Measurements from ENCODE around the gene TNFRSF6B. TPM values are rescaled to one million over a fixed set of nuclear protein-coding genes. Genes with fewer than 3 reads are reported as not detected.

The TNFRSF6B gene
- total and polyA plus RNA-seq, 7 donors = 0.56 to 16.1 (median 1.9) TPM; not detected in 1

DNA sequence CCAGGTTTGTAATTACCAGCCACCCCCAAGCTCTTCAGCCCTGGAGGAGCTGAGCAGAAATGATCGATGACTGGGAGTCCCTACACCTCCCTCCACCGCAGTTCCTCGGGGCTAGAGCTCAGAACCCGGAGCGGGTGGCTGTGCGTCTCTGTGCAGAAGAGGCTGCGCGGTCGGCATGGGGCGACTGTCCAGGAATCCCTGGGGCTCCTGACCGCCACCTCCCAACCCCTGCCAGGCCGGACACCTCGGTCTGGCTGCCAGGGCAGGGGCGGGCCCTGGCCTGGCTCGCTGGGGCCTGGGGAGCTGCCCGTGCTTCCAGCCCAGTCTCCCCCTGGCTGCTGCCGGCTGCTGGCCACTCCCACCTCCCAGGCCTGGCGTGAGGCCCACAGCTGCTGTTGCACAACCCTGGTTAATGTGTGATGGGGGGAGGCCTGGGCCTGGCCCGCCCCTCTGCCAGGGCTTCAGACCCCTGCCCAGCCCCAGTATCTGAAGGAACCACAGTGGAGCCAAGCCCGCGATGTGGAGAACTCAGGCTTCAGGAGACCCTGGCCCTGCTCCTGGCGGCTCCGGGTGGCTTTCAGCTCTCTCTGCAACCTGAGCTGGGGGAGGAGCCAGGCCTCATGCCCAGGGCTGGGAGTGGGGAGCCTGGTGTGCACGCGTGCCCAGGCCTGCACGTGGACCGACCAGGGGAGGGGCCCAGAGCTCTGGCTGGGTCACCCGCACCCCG is 44.3 kb downstream of the TNFRSF6B start:
- intact Hi-C loops (cut with DNase I) = no loop called here
- 2 to 3% (median 2%) methylated on average over 25 to 29 of the region's 29 CpGs for WGBS, 3 donors
- H3K36me3 ChIP-seq (ENCODE audit: insufficient read depth in 1 of 2, low read depth in 1 of 2) = peaks cover 0 to 27% of the 10 kb centered on the region in 2 donors
- TF ChIP-seq, protein P1, sequence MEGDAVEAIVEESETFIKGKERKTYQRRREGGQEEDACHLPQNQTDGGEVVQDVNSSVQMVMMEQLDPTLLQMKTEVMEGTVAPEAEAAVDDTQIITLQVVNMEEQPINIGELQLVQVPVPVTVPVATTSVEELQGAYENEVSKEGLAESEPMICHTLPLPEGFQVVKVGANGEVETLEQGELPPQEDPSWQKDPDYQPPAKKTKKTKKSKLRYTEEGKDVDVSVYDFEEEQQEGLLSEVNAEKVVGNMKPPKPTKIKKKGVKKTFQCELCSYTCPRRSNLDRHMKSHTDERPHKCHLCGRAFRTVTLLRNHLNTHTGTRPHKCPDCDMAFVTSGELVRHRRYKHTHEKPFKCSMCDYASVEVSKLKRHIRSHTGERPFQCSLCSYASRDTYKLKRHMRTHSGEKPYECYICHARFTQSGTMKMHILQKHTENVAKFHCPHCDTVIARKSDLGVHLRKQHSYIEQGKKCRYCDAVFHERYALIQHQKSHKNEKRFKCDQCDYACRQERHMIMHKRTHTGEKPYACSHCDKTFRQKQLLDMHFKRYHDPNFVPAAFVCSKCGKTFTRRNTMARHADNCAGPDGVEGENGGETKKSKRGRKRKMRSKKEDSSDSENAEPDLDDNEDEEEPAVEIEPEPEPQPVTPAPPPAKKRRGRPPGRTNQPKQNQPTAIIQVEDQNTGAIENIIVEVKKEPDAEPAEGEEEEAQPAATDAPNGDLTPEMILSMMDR (IDR thresholded peaks at IDR 0.05) = no peak
- H3K27ac ChIP-seq = peak overlapping the region; percentile 84
- H3K4me3 ChIP-seq = peak overlapping the region; percentile 71
- H3K4me1 ChIP-seq = peaks cover 15% of the 10 kb centered on the region
- peak; percentile 75 to 84 (median 78) for ATAC-seq
- DNase-seq = peak; percentile 94 to 97
- H3K9me3 ChIP-seq = no peaks in the 10 kb centered on the region
- H3K27me3 ChIP-seq (ENCODE audit: insufficient read depth in 3 of 3, low read length in 2 of 3) = no peaks in the 10 kb centered on the region

GRCh38 chr20:63741354-63741675 is 44.9 kb downstream of the TNFRSF6B start:
- no peaks in the 10 kb centered on the region for H3K9me3 ChIP-seq
- peak overlapping the region; percentile 71 for H3K4me3 ChIP-seq
- peaks cover 15% of the 10 kb centered on the region for H3K4me1 ChIP-seq
- peak in 1 of 4 donors; percentile 0 for ATAC-seq
- 7 to 32% (median 16%) methylated on average over 5 to 6 of the region's 6 CpGs for WGBS, 3 donors
- peak overlapping the region; percentile 84 for H3K27ac ChIP-seq
- DNase-seq = no peak
- TF ChIP-seq, protein P1 (IDR thresholded peaks at IDR 0.05) = no peak
- intact Hi-C loops (cut with DNase I) = no loop called here
- H3K27me3 ChIP-seq (ENCODE audit: insufficient read depth in 3 of 3, low read length in 2 of 3) = no peaks in the 10 kb centered on the region
- H3K36me3 ChIP-seq (ENCODE audit: insufficient read depth in 1 of 2, low read depth in 1 of 2) = peaks cover 0 to 23% of the 10 kb centered on the region in 2 donors

DNA sequence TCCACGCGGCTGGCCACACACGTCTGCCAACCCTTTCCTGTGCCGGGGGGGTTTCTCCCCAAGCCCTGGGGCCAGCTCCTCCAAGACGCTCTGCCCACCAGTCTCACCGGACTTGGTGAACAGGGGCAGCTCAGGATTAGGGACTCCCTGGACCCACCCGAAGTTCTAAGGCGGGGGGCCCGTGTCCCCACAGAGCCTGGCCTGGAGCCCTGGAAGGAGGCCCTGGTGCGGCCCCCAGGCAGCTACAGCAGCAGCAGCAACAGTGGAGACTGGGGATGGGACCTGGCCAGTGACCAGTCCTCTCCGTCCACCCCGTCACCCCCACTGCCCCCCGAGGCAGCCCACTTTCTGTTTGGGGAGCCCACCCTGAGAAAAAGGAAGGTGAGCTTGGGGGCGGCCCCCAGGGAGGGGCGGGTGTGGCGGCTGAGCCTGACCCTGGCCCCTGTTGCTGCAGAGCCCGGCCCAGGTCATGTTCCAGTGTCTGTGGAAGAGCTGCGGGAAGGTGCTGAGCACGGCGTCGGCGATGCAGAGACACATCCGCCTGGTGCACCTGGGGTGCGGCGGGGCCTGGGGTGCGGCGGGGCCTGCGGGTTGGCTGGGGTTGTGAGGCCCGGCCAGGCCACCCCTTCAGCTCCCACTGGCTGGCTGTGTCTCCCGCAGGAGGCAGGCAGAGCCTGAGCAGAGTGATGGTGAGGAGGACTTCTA is 45.4 kb downstream of the TNFRSF6B start:
- 65 to 71% (median 70%) methylated on average over 26 to 30 of the region's 30 CpGs for WGBS, 3 donors
- no peaks in the 10 kb centered on the region for H3K9me3 ChIP-seq
- H3K27me3 ChIP-seq (ENCODE audit: insufficient read depth in 3 of 3, low read length in 2 of 3) = no peaks in the 10 kb centered on the region
- peak overlapping the region; percentile 71 for H3K4me3 ChIP-seq
- peak in 1 of 2 donors; percentile 63 for DNase-seq
- ATAC-seq = no peak
- H3K36me3 ChIP-seq (ENCODE audit: insufficient read depth in 1 of 2, low read depth in 1 of 2) = peaks cover 0 to 25% of the 10 kb centered on the region in 2 donors
- TF ChIP-seq, protein P1 (IDR thresholded peaks at IDR 0.05) = no peak
- peaks cover 15% of the 10 kb centered on the region for H3K4me1 ChIP-seq
- peak overlapping the region; percentile 84 for H3K27ac ChIP-seq
- intact Hi-C loops (cut with DNase I) = no loop called here

GRCh38 chr20:63742381-63743024 is 46.1 kb downstream of the TNFRSF6B start:
- intact Hi-C loops (cut with DNase I) = no loop called here
- Histone ChIP-seq H3K36me3 (ENCODE audit: insufficient read depth in 1 of 2, low read depth in 1 of 2) (peaks cover 0 to 25% of the 10 kb centered on the region in 2 donors), H3K27me3 (ENCODE audit: insufficient read depth in 3 of 3, low read length in 2 of 3) (no peaks in the 10 kb centered on the region), H3K4me1 (peaks cover 15% of the 10 kb centered on the region), H3K4me3 (peak overlapping the region; percentile 71), H3K9me3 (no peaks in the 10 kb centered on the region), H3K27ac (peak overlapping the region; percentile 84)
- TF ChIP-seq, protein P1 (IDR thresholded peaks at IDR 0.05) = no peak
- ATAC-seq (no peak), DNase-seq (peak in 1 of 2 donors; percentile 57)
- 81 to 85% (median 82%) methylated on average over 30 to 37 of the region's 37 CpGs for WGBS, 3 donors

Measured in psoas muscle (tissue), 8 donors.